SIG-M5 treated with dmso at 0.1 percent for 504 hours (cell line): Measurements from ENCODE around the gene DUXB.
A peak's percentile ranks its signal among the peaks of the same experiment; 100 is the strongest.

Experiments
- DNase-seq: peaks from one replicate; lab custom pipeline; 2025; ENCODE audit not compliant: unreplicated experiment; lab: John Stamatoyannopoulos, UW

Gene DUXB

DNA sequence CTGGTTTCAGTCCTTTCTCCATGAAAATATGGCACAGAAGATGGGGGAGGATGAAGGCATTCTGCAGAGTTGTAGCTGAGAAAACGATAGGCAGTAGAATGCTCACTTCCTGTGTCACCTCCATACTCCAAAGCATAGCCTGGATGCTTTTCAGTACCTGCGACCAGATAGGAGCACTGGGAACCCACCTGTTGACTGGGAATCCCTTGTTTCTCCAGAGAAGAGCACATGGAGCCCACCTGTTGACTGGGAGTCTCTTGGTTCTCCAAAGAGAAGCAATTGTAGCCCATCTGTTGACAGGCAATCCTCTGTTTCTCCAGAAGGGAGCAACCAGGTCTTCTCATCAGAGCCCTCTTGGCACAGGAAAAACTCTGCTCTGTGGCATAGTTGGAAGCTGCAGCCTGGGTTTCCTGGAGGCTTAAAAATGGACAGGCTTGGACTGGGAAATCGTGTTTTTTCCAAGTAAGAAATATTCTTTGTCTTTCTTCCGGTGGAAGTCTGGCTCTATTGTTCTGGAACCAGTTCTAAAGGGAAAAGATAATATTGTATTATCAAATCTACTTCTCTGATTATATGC lies 40.4 kb downstream of the DUXB start:
- DNase-seq: no peak

- DNase-seq: no peak
These were observed 40.9 kb downstream of the DUXB start for GRCh38 chr16:75660321-75660720.

GRCh38 chr16:75658175-75658574 lies 43.1 kb downstream of the DUXB start:
- no peak for DNase-seq

DNA sequence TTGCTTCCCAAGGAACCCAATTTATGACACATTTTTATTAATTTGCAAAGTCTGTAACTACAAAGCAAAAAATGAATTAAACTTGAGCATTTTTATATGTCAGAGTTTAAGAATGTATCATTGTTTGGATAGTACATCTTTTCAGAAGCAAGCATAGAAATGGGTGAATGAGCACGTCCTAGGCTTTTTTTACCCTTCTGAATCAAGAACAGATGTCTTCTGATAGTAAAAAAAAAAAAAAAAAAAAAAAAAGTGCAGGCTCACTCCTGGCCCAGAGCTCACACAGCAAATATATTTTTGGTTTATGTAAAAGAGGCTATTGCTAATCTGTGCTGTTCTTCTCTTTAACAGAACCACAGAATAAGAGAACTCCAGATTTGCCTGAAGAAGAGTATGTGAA lies 47.3 kb downstream of the DUXB start:
- DNase-seq: no peak

GRCh38 chr16:75648265-75649076 lies 52.8 kb downstream of the DUXB start:
- peak; percentile 77 for DNase-seq

DNA sequence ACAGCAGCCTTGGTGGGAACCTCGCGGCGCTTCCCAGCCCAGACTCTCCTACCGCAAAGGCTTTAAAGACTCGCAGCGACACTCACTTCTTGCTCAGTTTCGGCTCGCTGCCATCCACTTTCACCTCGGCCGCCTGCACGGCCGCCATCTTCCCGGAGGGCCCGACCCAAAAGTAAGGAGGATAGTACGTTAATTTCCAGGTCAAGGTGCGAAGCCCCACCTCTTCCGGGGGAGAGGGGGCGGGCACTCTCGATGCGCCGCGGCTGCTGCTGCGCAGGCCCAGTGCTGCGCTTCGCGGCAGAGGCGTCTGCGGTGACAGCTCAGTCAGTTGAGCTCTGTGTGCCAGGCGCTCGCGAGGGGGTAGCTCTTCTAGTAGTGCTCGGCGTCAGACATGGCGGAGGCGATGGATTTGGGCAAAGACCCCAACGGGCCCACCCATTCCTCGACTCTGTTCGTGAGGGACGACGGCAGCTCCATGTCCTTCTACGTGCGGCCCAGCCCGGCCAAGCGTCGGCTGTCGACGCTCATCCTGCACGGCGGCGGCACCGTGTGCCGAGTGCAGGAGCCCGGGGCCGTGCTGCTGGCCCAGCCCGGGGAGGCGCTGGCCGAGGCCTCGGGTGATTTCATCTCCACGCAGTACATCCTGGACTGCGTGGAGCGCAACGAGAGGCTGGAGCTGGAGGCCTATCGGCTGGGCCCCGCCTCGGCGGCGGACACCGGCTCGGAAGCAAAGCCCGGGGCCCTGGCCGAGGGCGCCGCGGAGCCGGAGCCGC lies 53.6 kb downstream of the DUXB start, which contains the start of the genes KARS1 and TERF2IP:
Gene KARS1, minus strand, starts transcription at position 174 of the 773 bp plus-strand sequence. Its CDS starts 26 bp downstream, at position 148.
Gene TERF2IP, plus strand, starts transcription at position 282 of the 773 bp plus-strand sequence. Its CDS starts 110 bp downstream, at position 392.
- peak; percentile 93 for DNase-seq

DNA sequence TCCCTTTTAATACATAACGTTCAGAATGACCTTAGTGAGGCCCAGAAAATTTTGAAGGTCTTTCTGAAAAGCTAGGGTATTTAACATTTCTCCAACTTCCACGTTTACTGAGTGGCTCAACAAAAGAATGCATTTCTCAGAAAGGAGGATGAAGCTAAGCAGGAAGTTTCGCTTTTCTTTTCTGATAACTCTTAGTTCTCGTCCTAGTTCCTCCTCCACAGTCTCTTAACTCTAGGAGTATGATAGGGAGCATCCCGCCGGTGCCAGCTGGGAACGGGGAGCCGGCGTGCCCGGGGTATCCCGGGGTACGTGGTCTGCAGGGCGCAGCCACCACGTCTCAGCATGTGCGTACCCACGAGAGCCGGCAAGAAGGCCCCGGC lies 54.2 kb downstream of the DUXB start:
- peak; percentile 33 for DNase-seq

DNA sequence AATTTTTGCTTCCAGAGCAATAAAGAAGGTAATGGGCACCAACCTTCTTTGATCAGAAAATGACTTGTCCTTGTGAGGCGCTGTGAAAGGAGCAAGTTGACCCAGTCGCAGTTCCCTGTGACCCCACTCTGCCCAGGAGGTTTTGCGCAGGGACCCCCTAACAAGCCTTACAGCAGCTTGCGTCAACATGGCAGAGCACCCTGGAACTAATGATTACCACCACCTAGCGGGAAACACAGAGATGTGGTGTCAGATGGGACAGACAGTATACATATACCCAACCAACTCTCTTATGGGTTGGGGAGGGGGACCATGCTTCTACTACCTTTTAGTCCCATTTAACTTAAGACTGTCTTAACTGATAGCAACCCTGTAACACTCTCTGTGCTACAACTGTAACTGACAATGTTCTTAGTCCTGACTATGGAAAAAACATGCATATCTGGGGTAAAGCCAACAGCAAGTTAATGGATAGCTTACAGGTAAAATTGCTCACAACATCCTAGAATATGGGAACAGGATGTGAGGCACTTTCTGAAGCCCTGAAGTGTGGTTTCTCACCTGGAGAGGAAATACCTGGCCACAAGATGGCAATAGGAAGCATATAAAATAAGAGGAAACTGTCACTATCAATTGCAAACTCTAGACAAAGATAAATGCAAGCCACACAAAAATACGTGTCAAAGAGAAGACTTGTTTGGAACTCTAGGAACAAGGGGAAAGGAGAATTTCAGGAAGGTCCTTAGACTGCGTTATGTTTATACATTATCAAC lies 56.8 kb downstream of the DUXB start:
- DNase-seq: peak; percentile 5
